ENCODE measurements around the gene RHO.
"Not testable (repeated sequence)": the region's sequence is repeated elsewhere in the genome, so short reads cannot be mapped to it uniquely, and the experiment has no call there.

- TF ChIP-seq CTCF (optimal IDR thresholded peaks at IDR 0.05 in 1 of 3, IDR thresholded peaks at IDR 0.05 in 1 of 3, conservative IDR thresholded peaks at IDR 0.05 in 1 of 3; ENCODE audit: extremely low read depth in 1 of 3, insufficient read depth in 2 of 3, low read length in 3 of 3); EZH2 (IDR thresholded peaks at IDR 0.05; ENCODE audit: low read length): not testable (repeated sequence)
These were observed 40.5 kb upstream of the RHO start for GRCh38 chr3:129487868-129488335.
